IPS-15b (cell line): ENCODE results near the gene PAX3.

Source experiments
- H3K27me3 ChIP-seq: one replicate; pipeline ENCODE4 v1.6.1; 2013; ENCODE audit warnings: low read length; ENCODE audit not compliant: control insufficient read depth, insufficient read depth
- H3K36me3 ChIP-seq: one replicate; pipeline ENCODE4 v1.6.1; 2013; ENCODE audit warnings: low read length; ENCODE audit not compliant: control insufficient read depth, insufficient read depth
- H3K4me1 ChIP-seq: one replicate; pipeline ENCODE4 v1.6.1; 2013; ENCODE audit warnings: mild to moderate bottlenecking, low read length; ENCODE audit not compliant: control insufficient read depth, insufficient read depth
- H3K4me3 ChIP-seq: one replicate; pipeline ENCODE4 v1.5.1; 2013; ENCODE audit warnings: low read depth, low read length
- H3K9ac ChIP-seq: one replicate; pipeline ENCODE4 v1.6.1; 2013; ENCODE audit warnings: low read depth, mild to moderate bottlenecking, low read length
- H3K9me3 ChIP-seq: one replicate; pipeline ENCODE4 v1.6.1; 2013; ENCODE audit warnings: mild to moderate bottlenecking, low read length; ENCODE audit not compliant: control insufficient read depth, insufficient read depth

PAX3 gene

DNA sequence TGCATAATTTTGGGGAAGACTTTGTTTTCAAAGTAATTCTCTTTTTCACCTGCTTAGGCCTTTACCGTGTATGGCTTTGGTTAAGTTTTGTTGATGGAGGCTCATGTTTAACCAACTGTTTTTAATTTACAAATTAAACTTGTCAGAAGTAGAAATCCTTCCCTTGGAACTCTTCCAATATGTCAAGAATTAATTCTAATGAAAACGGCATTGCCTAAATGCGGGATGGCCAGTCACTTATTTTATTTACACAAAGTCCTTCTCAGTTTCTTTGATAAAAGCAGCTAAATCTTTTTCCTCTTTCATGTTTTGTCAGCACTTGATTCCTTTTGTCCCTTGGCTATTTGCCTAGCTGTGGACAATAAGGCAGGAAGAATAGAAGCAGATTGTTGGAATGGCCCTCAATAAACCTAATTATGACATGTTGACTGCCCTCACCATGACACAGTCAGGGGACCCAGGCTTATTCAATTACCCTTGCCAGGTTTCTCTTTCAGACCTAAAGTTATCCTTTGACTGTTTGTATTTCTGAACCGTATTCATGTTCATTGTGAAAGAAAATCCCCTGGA lies 26.3 kb downstream of the PAX3 start:
- no peaks in the 10 kb centered on the region for H3K9me3 ChIP-seq
- no peaks in the 10 kb centered on the region for H3K36me3 ChIP-seq
- H3K27me3 ChIP-seq: peaks cover 54% of the 10 kb centered on the region
- H3K9ac ChIP-seq: no peak overlapping the region
- H3K4me1 ChIP-seq: peaks cover 12% of the 10 kb centered on the region
- no peak overlapping the region for H3K4me3 ChIP-seq

DNA sequence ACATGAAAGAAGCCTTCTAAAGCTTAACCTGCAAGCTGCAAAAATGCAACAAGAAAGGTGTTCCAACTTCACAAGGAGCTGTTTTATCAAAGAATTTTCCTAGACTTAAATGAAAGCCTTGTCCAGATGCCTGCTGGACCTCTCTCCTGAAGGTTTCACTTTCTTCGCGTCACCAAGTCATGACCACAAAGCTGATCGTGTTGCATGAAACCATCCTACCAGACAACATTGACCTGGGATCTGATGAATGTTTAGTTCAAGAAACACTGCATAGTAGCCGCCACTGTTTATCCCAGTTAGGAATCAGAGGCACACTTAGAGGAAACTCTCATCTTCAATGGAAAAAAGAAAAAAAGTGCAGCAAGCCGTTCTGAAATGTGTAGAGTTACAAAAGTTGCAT lies 26.9 kb downstream of the PAX3 start:
- no peaks in the 10 kb centered on the region for H3K9me3 ChIP-seq
- no peaks in the 10 kb centered on the region for H3K36me3 ChIP-seq
- peaks cover 59% of the 10 kb centered on the region for H3K27me3 ChIP-seq
- H3K4me1 ChIP-seq: peaks cover 12% of the 10 kb centered on the region
- H3K4me3 ChIP-seq: no peak overlapping the region
- H3K9ac ChIP-seq: no peak overlapping the region

DNA sequence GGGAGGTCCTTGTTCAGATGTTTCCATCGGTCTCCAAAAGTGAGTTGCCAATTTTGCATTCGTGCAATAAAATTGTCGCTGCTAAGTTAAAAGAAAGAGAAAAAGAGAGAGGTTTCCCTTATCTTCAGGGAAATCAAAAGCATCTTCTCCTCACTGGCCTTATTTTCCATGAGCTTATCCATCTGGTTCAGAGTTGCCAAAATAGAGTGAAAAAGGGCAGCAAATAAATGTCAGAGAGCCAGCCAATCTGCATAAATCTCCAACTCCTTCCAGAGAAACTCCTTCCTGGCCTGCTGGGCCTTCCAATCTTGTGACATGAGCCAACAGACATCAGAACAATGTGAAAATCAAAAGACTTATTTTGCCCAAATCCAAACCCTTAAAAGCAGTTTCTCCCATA lies 28.4 kb downstream of the PAX3 start:
- Histone ChIP-seq H3K4me3 (no peak overlapping the region), H3K4me1 (peaks cover 12% of the 10 kb centered on the region), H3K27me3 (peaks cover 64% of the 10 kb centered on the region), H3K9me3 (no peaks in the 10 kb centered on the region), H3K36me3 (no peaks in the 10 kb centered on the region), H3K9ac (no peak overlapping the region)

DNA sequence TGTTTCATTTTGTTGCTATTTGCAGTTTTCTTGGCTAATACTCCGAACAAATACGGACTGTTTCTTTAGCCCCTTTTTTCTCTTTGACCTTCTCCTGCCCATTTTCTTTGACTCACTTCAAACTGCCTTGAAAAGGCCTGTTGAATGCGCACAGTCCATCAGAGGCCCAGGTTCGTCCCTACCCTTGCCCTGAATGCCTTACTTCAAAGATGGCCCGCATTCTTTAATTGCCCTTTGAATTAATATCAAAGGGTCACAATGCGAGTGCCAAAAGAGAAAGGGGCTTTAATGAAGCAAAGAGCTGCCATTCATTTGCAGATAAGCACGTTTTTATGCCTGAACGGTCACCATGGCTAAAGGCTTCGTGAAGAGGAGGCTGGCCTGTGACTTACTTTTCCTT lies 29.7 kb downstream of the PAX3 start:
- H3K36me3 ChIP-seq: no peaks in the 10 kb centered on the region
- no peak overlapping the region for H3K9ac ChIP-seq
- peaks cover 12% of the 10 kb centered on the region for H3K4me1 ChIP-seq
- H3K9me3 ChIP-seq: no peaks in the 10 kb centered on the region
- H3K27me3 ChIP-seq: peaks cover 64% of the 10 kb centered on the region
- no peak overlapping the region for H3K4me3 ChIP-seq

DNA sequence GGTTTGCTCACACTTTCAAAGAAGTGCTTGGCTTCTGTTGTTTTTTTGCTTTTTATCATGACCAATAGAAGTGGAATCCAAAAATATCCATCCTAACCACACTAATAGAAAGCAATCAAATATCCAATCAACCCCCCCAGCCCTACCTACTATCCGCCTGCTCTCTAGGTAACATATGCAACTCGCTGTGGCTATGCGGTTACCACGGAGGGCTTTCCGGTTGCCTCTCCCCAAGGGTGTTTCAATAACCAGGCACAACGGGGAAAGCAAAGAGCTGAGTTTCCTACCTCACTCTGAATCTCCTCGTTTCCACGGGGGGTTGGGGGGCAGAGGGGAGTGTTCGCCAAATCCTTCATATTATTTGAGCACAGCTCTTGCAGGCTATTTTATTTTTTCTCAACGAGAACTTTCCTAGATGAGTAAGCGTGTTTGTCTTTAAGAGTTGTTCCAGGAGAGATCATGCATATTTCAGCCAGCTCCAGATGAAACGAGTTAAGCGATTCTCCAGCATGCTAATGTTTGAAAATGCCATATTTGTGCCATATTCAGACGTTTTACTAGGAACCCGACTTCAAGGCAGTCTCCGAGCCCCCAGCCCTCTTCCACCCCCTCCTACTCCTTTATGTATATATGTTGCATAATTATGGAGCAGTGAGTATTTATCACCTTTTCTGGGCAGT lies 30.3 kb downstream of the PAX3 start:
- peaks cover 63% of the 10 kb centered on the region for H3K27me3 ChIP-seq
- H3K9me3 ChIP-seq: no peaks in the 10 kb centered on the region
- no peak overlapping the region for H3K9ac ChIP-seq
- H3K36me3 ChIP-seq: no peaks in the 10 kb centered on the region
- peaks cover 12% of the 10 kb centered on the region for H3K4me1 ChIP-seq
- no peak overlapping the region for H3K4me3 ChIP-seq

DNA sequence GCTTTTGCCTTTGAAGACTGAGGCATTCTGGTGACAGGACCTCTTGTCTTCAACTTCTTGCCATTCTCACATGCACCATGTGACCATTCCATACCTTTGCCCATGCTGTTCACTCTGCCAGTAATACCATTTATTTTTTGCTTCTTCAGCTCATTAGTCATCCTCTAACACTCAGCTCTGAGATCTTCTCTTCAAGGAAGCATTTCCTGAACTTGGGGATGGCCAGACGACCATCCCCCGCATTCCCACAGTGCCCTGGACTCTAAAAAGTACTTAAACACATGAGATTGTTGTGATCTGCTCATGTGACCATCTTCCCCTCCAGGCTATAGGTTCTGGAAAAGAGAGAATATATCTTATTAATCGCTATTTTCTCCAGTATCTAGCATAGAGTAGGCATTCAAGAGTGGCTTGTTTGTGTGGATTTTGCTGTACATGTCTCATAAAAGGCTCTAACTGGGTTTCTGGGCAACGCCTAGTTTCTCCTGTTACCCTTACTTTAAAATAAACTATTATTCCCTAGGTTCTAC lies 33.9 kb downstream of the PAX3 start:
- no peak overlapping the region for H3K9ac ChIP-seq
- H3K4me3 ChIP-seq: no peak overlapping the region
- H3K27me3 ChIP-seq: peaks cover 38% of the 10 kb centered on the region
- H3K9me3 ChIP-seq: no peaks in the 10 kb centered on the region
- peaks cover 12% of the 10 kb centered on the region for H3K4me1 ChIP-seq
- no peaks in the 10 kb centered on the region for H3K36me3 ChIP-seq

DNA sequence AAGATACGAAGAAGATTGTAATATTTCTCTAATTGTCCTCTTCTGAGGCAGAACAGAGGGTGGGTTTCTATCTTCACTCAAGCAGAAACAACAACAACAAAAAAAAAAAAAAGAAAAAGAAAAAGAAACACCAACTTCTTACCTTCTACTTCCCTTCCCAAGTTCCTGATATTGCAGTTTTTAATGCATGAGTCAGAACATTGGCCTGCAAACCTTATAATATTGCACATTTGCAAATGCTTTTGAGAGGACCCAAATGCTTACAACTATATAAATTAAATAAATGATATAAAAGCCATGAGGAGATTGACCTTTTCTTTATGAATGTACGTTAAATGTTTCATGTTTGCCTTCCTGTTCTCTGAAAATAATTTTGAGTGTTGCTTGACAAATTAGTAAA lies 37.3 kb downstream of the PAX3 start:
- Histone ChIP-seq H3K27me3 (peaks cover 10% of the 10 kb centered on the region), H3K4me1 (no peaks in the 10 kb centered on the region), H3K9ac (no peak overlapping the region), H3K9me3 (no peaks in the 10 kb centered on the region), H3K36me3 (no peaks in the 10 kb centered on the region), H3K4me3 (no peak overlapping the region)

DNA sequence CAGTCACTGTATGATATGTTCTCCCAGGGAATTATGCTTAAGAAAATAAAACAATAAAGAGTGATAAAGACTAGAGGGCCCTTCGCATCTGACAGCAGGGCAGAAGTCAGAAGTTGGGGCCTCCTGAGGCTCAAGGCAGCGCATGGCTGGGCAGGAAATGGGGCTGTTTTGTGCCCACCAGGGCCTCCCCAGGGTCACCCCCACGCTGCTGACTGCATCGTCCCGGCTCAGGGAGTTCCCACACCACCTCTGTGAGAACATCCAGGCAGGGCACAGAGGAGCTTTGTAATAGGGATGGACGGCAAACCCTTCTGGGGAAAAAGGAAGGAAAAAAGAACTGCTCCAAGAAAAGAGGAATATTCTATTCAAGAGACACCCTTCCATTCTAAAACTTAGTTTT lies 41.2 kb downstream of the PAX3 start:
- Histone ChIP-seq H3K4me1 (peaks cover 3% of the 10 kb centered on the region), H3K9me3 (no peaks in the 10 kb centered on the region), H3K36me3 (no peaks in the 10 kb centered on the region), H3K9ac (no peak overlapping the region), H3K4me3 (no peak overlapping the region), H3K27me3 (peaks cover 1% of the 10 kb centered on the region)

DNA sequence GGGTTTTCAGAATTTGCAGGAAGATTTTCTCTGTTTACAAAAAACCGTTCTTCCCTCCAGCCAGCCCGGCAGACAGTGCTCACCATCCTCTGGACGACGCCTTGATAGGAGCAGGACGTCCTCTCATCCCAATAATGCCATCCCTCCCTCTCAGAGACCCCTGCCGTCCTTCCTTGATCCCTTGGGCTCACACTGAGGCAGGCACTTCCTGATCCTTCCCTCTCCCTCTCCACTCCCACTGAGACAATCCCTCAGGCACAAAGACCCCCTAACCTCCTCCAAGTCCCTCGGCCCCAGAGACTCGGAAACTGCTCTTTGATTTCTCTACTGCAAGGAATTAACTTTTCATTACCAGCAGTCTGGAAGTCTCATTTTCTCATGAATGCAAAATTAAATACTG lies 42.5 kb downstream of the PAX3 start:
- Histone ChIP-seq H3K4me3 (no peak overlapping the region), H3K36me3 (no peaks in the 10 kb centered on the region), H3K4me1 (peaks cover 3% of the 10 kb centered on the region), H3K9me3 (no peaks in the 10 kb centered on the region), H3K9ac (no peak overlapping the region), H3K27me3 (peaks cover 3% of the 10 kb centered on the region)

DNA sequence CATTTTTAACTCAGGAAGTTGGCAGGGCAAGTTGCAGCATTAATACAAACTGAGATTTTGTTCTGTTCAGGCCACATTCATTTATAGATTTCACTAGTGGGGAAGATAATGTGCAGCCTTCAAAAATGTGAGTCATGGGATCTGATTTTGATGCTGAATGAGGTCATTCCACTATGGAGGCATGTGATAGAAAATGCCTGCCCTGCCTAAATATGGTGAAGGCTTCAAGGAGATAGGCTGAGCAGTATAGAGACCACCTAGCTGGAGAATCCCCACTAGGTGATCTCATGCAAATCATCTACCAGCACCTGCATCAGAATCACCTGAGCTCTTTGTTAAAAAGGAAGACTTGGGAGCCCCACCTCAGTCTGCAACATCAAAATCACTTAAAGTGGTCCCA lies 43.7 kb downstream of the PAX3 start:
- Histone ChIP-seq H3K27me3 (peaks cover 3% of the 10 kb centered on the region), H3K9me3 (no peaks in the 10 kb centered on the region), H3K4me3 (no peak overlapping the region), H3K4me1 (peaks cover 3% of the 10 kb centered on the region), H3K9ac (no peak overlapping the region), H3K36me3 (no peaks in the 10 kb centered on the region)

DNA sequence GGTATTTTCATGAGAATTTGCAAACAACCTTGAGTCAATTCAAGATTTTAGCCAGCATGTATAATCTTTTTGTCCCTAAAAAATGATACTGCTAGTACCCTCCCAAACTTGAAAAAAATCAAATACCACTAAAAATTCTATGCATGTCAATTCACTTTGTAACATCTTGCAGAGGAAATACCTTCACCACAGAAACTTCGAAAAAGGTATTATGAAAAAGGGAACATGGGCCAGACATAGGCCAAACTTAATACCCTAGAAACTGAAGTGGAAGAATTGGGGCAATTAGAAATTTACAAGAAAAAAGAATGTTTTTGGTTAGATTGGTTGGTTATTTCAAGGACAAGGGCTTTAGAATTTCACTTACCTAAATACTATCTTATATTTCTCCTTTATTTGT lies 48.5 kb downstream of the PAX3 start:
- Histone ChIP-seq H3K9ac (no peak overlapping the region), H3K27me3 (peaks cover 5% of the 10 kb centered on the region), H3K4me3 (no peak overlapping the region), H3K4me1 (peaks cover under 1% of the 10 kb centered on the region), H3K9me3 (no peaks in the 10 kb centered on the region), H3K36me3 (no peaks in the 10 kb centered on the region)

DNA sequence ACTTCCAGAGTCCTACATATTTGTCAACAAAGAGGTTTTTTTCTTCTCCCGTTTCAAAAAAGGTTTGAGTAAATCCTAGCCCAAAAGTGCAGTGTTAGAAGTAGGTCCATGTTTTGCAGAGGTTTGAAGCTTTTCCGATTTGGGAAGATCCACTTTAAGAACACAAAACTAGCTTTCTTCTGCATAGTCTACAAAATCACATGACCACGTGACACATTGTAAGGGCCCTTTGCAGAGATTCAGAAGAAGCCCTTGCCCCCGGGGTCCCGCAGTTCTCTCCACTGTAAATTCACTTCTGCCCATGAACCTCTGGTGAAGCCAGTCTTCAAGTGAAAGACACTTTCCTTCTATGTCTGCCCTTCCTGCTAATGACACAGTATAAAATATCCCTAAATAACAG lies 49.4 kb downstream of the PAX3 start:
- H3K4me1 ChIP-seq: no peaks in the 10 kb centered on the region
- no peaks in the 10 kb centered on the region for H3K36me3 ChIP-seq
- no peak overlapping the region for H3K4me3 ChIP-seq
- no peak overlapping the region for H3K9ac ChIP-seq
- no peaks in the 10 kb centered on the region for H3K9me3 ChIP-seq
- peaks cover 5% of the 10 kb centered on the region for H3K27me3 ChIP-seq
